OCI-LY3 (cell line): ENCODE measurements around the gene IL36B.

Experiments used
- H2AFZ ChIP-seq: fragments of 200-600, 300-600 bp; shearing (Covaris generic); 2 replicates; pipeline ENCODE4 v1.6.0; 2014; ENCODE audit warnings: antibody characterized with exemption, low read depth, low read length
- H3K27ac ChIP-seq: fragments of 200-600, 300-600 bp; sonication (generic); 2 replicates; pipeline ENCODE4 v1.5.1; 2014; ENCODE audit warnings: mild to moderate bottlenecking, low read length, moderate library complexity, mixed read lengths
- H3K27me3 ChIP-seq: fragments of 200-600, 300-600 bp; sonication (generic); 2 replicates; pipeline ENCODE4 v1.6.1; 2014; ENCODE audit warnings: low read depth, low read length, mixed read lengths
- H3K36me3 ChIP-seq: fragments of 200-600, 300-600 bp; sonication (generic); replicated peaks from 2 replicates; pipeline ENCODE3; 2014; ENCODE audit warnings: low read depth, low read length, mixed read lengths
- H3K4me1 ChIP-seq: fragments of 300-600, 200-600 bp; sonication (generic); 2 replicates; pipeline ENCODE4 v1.6.1; 2014; ENCODE audit warnings: low read length, mixed read lengths
- H3K4me2 ChIP-seq: fragments of 200-600, 300-600 bp; sonication (generic); 2 replicates; pipeline ENCODE4 v1.6.1; 2014; ENCODE audit warnings: low read length, mixed read lengths
- H3K4me3 ChIP-seq: fragments of 300-600, 200-600 bp; sonication (generic); 2 replicates; pipeline ENCODE4 v1.5.1; 2014; ENCODE audit warnings: antibody characterized with exemption, mild to moderate bottlenecking, low read length, moderate library complexity
- H3K79me2 ChIP-seq: fragments of 300-600, 200-600 bp; shearing (Covaris generic); 2 replicates; pipeline ENCODE4 v1.6.1; 2014; ENCODE audit warnings: mild to moderate bottlenecking, low read length, mixed read lengths
- H3K9ac ChIP-seq: fragments of 300-600, 200-600 bp; shearing (Covaris generic); 2 replicates; pipeline ENCODE4 v1.6.0; 2014; ENCODE audit warnings: mild to moderate bottlenecking, low read length, moderate library complexity
- H3K9me3 ChIP-seq: fragments of 200-600, 300-600 bp; shearing (Covaris generic); 2 replicates; pipeline ENCODE4 v1.6.1; 2014; ENCODE audit warnings: low read length, mixed read lengths; ENCODE audit not compliant: insufficient read depth
- H4K20me1 ChIP-seq: fragments of 200-600, 300-600 bp; sonication (generic); 2 replicates; pipeline ENCODE4 v1.6.1; 2016; ENCODE audit warnings: low read length, mixed read lengths; ENCODE audit not compliant: insufficient read depth
- EZH2phosphoT487 ChIP-seq: fragments of 200-600 bp; shearing (Covaris generic); IDR thresholded peaks from 2 replicates; pipeline ENCODE4 v1.6.1; 2018; ENCODE audit warnings: antibody characterized with exemption, mixed run types, low read depth
- TF ChIP-seq, protein P1 (sequence below): fragments of 200-600, 300-600 bp; sonication (generic); IDR thresholded peaks from 2 replicates; pipeline ENCODE4 v1.5.1; 2014; ENCODE audit warnings: antibody characterized with exemption, low read length, low read depth

IL36B gene

GRCh38 chr2:113038291-113038690, 14.4 kb downstream of the IL36B start:
- Histone ChIP-seq H3K4me2 (no peak overlapping the region), H3K9ac (no peak overlapping the region), H3K9me3 (no peaks in the 10 kb centered on the region), H3K36me3 (no peaks in the 10 kb centered on the region), H3K4me1 (peaks cover 11% of the 10 kb centered on the region), H2AFZ (no peak overlapping the region), H3K27ac (no peak overlapping the region), H3K27me3 (peaks cover 8% of the 10 kb centered on the region), H3K4me3 (no peak overlapping the region), H4K20me1 (no peaks in the 10 kb centered on the region), H3K79me2 (no peaks in the 10 kb centered on the region)
- no peak for TF ChIP-seq EZH2phosphoT487
- TF ChIP-seq, protein P1, sequence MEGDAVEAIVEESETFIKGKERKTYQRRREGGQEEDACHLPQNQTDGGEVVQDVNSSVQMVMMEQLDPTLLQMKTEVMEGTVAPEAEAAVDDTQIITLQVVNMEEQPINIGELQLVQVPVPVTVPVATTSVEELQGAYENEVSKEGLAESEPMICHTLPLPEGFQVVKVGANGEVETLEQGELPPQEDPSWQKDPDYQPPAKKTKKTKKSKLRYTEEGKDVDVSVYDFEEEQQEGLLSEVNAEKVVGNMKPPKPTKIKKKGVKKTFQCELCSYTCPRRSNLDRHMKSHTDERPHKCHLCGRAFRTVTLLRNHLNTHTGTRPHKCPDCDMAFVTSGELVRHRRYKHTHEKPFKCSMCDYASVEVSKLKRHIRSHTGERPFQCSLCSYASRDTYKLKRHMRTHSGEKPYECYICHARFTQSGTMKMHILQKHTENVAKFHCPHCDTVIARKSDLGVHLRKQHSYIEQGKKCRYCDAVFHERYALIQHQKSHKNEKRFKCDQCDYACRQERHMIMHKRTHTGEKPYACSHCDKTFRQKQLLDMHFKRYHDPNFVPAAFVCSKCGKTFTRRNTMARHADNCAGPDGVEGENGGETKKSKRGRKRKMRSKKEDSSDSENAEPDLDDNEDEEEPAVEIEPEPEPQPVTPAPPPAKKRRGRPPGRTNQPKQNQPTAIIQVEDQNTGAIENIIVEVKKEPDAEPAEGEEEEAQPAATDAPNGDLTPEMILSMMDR = no peak

GRCh38 chr2:113036763-113037162, 15.9 kb downstream of the IL36B start:
- Histone ChIP-seq H2AFZ (no peak overlapping the region), H3K4me1 (peaks cover 11% of the 10 kb centered on the region), H3K27me3 (peaks cover 7% of the 10 kb centered on the region), H4K20me1 (no peaks in the 10 kb centered on the region), H3K27ac (no peak overlapping the region), H3K4me2 (no peak overlapping the region), H3K4me3 (no peak overlapping the region), H3K79me2 (no peaks in the 10 kb centered on the region), H3K9me3 (no peaks in the 10 kb centered on the region), H3K36me3 (no peaks in the 10 kb centered on the region), H3K9ac (no peak overlapping the region)
- TF ChIP-seq EZH2phosphoT487 = no peak
- TF ChIP-seq, protein P1 = no peak

- H3K4me2 ChIP-seq = no peak overlapping the region
- H3K79me2 ChIP-seq = no peaks in the 10 kb centered on the region
- H3K27me3 ChIP-seq = peaks cover 33% of the 10 kb centered on the region
- H3K4me1 ChIP-seq = peaks cover 11% of the 10 kb centered on the region
- no peak overlapping the region for H2AFZ ChIP-seq
- H3K27ac ChIP-seq = no peak overlapping the region
- no peak overlapping the region for H3K4me3 ChIP-seq
- TF ChIP-seq, protein P1 = no peak
- no peak for TF ChIP-seq EZH2phosphoT487
- H3K9ac ChIP-seq = no peak overlapping the region
- H3K9me3 ChIP-seq = no peaks in the 10 kb centered on the region
- no peaks in the 10 kb centered on the region for H4K20me1 ChIP-seq
- H3K36me3 ChIP-seq = no peaks in the 10 kb centered on the region
These were observed 18.7 kb downstream of the IL36B start for GRCh38 chr2:113034016-113034415.

- no peak overlapping the region for H2AFZ ChIP-seq
- peaks cover 2% of the 10 kb centered on the region for H3K4me1 ChIP-seq
- no peaks in the 10 kb centered on the region for H3K9me3 ChIP-seq
- H3K27ac ChIP-seq = no peak overlapping the region
- H3K27me3 ChIP-seq = peaks cover 45% of the 10 kb centered on the region
- H3K9ac ChIP-seq = no peak overlapping the region
- H3K4me2 ChIP-seq = no peak overlapping the region
- H3K79me2 ChIP-seq = no peaks in the 10 kb centered on the region
- no peak for TF ChIP-seq EZH2phosphoT487
- TF ChIP-seq, protein P1 = no peak
- H4K20me1 ChIP-seq = no peaks in the 10 kb centered on the region
- H3K36me3 ChIP-seq = no peaks in the 10 kb centered on the region
- no peak overlapping the region for H3K4me3 ChIP-seq
These were observed 19.9 kb downstream of the IL36B start for GRCh38 chr2:113032737-113033136.
